Measurements from ENCODE around the gene SLC39A5. TPM values are rescaled to one million over a fixed set of nuclear protein-coding genes. Genes with fewer than 3 reads are reported as not detected.

Gene SLC39A5, protein sequence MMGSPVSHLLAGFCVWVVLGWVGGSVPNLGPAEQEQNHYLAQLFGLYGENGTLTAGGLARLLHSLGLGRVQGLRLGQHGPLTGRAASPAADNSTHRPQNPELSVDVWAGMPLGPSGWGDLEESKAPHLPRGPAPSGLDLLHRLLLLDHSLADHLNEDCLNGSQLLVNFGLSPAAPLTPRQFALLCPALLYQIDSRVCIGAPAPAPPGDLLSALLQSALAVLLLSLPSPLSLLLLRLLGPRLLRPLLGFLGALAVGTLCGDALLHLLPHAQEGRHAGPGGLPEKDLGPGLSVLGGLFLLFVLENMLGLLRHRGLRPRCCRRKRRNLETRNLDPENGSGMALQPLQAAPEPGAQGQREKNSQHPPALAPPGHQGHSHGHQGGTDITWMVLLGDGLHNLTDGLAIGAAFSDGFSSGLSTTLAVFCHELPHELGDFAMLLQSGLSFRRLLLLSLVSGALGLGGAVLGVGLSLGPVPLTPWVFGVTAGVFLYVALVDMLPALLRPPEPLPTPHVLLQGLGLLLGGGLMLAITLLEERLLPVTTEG
- not detected in 2 replicates for total RNA-seq (2014; rRNA removed; shearing (Covaris generic))

DNA sequence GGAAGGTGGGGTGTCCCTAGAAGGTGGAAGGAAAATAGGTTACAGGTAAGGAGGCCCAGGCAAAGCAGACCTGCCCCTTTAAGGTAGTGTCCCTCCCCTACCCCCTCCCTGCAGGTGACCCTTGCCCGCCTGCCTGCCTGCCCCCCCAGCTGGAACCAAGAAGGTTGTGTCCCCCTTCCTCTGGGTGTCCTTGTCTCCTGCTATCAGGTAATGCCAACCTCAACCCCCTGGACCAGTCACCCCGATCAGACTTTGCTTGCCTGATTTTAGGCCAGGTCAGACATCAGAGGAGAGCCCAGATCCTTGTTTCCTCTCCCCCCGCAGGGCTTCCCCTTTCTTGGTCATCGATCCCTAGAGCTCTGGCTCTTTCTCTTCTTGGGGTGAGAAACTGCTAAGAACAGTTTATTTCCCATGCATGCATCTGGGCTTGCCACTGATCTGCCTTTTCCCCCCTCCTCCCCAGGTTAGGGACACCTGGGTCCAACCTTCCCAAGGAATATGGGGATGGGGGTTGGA lies at the start of gene SLC39A5:
Gene SLC39A5 (plus strand): TSS at position 136 of the 516 bp plus-strand sequence. CDS start 1,224 bp downstream, outside the sequence.
- no peak for DNase-seq (ENCODE audit: low spot score)

GRCh38 chr12:56186957-56187356 lies 42.9 kb upstream of the SLC39A5 start:
- no peak for DNase-seq (ENCODE audit: low spot score)

- DNase-seq (ENCODE audit: low spot score): no peak
These were observed 41.6 kb upstream of the SLC39A5 start for GRCh38 chr12:56188131-56188777.

- no peak for DNase-seq (ENCODE audit: low spot score)
These were observed 41.1 kb upstream of the SLC39A5 start for GRCh38 chr12:56188778-56189098.

GRCh38 chr12:56189099-56189917 lies 40.5 kb upstream of the SLC39A5 start, which contains the start of gene SMARCC2:
Gene SMARCC2 (minus strand): TSS chr12:56189483. CDS start chr12:56189461, 22 bp downstream.
- peak; percentile 82 for DNase-seq (ENCODE audit: low spot score)

GRCh38 chr12:56189918-56190694 lies 39.7 kb upstream of the SLC39A5 start:
- DNase-seq (ENCODE audit: low spot score): peak; percentile 82

DNA sequence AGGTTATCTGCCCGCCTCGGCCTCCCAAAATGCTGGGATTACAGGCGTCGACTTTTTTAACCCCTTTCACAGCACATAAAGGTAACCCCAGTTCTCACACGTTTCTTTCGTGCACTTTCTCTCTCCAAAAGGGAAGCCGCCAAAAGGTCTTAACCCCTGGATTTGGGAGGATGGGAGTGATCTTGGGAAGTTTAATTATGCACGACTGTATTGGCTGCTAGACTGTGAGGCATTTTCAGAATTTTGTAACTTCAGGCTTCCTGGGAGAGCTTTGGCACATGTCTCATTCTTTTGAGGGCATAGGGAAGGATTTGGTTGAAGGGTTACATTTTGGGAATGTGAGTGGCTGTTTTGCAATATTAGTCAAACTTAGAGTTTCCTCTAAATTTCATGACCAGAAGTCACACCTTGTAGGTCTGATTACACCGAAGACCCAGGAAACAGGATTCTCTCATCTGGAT lies 39.1 kb upstream of the SLC39A5 start:
- no peak for DNase-seq (ENCODE audit: low spot score)

GRCh38 chr12:56192582-56192981 lies 37.3 kb upstream of the SLC39A5 start:
- DNase-seq (ENCODE audit: low spot score): no peak

GRCh38 chr12:56193025-56193578 lies 36.7 kb upstream of the SLC39A5 start:
- peak; percentile 79 for DNase-seq (ENCODE audit: low spot score)

DNA sequence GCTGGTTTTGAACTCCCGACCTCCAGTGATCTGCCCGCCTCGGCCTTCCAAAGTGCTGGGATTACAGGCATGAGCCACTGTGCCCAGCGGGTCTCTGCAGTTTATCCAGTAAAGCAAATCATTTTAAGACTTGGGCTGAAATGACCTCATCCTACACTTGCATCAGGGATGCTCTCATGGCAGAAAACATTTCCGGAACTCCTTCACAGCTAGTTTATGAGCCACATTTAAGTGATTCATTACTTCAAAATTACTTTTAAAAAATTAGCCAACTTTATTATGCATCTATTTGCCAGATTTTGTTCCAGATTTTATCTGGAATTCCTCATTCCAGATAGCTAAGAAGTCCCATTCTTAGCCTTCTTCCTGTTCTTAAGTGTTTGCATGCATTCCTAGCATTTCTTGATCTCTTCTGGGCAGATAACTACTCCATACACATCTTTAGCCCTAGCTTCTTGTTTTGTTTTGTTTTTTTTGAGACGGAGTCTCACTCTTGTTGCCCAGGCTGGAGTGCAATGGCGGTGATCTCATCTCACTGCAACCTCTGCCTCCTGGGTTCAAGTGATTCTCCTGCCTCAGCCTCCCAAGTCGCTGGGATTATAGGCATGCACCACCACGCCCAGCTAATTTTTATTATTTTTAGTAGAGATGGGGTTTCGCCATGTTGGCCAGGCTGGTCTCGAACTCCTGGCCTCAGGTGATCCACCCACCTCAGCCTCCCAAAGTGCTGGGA lies 32.9 kb upstream of the SLC39A5 start:
- DNase-seq (ENCODE audit: low spot score): peak; percentile 93

DNA sequence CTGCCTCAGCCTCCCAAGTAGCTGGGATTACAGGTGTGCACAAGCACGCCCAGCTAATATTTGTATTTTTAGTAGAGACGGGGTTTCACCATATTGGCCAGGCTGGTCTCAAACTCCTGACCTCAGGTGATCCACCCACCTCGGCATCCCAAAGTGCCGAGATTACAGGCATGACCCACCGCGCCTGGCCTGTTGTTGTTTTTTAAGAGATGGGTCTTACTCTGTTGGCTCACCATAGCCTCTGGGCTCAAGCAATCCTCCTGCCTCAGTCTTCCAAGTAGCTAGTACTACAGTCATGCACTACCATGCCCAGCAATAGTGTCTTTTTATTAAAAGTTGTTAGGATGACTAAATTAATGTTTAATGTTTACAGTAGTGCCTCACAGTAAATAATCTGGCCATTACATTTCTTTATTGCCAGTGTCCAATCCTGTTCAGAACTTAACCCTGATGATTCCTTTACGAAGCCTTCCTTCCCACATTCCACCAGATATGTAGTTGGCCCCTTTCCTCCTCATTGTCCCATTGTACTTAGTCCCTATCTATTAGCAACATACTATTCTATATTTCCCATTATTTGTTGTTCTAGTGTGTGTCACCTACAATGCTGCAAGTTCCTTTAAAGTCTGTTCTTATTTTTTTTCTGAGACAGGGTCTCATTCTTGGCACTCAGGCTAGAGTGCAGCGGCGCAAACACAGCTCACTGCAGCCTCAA lies 31.8 kb upstream of the SLC39A5 start:
- DNase-seq (ENCODE audit: low spot score): no peak

GRCh38 chr12:56198836-56199235 lies 31.0 kb upstream of the SLC39A5 start:
- DNase-seq (ENCODE audit: low spot score): no peak

GRCh38 chr12:56202366-56202765 lies 27.5 kb upstream of the SLC39A5 start:
- no peak for DNase-seq (ENCODE audit: low spot score)

DNA sequence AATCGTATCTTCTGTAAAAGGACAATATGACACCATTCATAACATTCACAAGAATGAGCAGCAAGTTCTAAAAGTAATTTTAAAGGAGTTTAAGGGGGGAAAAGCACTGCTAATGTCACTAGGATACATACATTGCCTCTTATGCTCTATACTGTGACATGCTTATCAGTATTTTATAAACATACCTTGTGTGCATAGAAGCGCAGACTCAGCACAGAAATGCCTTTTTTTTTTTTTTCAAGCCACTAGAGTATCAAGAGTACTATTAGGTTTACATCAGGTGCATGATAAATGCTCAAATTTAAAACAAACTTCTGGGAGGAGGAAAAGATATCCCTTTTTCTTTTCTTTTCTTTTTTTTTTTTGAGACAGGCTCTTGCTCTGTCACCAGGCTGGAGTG lies 27.0 kb upstream of the SLC39A5 start:
- DNase-seq (ENCODE audit: low spot score): no peak

DNA sequence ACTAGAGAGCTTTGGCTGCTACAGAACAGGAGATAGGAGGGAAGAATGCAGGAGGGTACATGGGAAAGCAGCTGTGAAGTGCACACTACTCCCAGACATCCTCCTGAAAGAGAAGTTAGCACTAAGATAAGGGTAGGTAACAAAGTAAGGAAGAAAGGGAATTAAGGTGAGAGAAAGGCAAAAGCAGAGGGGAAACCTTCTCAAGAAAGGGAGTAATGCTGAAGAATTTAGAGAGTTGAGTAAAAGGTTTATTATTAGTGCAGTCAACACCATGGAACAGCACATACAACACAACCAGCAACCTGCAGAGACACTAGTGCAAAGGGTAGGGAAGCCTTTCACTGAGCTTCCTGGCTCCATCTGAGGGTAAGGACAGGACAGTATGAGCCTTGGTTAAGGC lies 25.6 kb upstream of the SLC39A5 start:
- DNase-seq (ENCODE audit: low spot score): no peak

DNA sequence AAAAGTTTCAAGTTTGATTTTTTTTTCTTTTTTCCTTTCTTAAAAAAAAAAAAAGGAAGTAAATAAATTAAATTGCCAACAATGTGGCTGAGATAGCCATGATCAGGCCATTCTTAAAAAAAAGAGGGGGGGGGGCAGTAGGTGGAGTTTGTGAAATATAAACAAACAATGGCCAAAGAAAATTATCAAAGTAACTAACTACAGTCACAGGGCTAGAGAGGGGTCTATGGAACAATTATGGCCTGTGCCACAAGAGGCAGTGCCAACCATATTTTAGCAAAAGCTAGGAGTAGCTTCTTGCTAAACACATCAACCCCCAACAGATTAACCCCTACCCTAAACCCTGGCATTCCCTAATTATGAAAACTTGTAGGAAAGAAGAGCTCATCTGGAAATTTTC lies 24.4 kb upstream of the SLC39A5 start:
- DNase-seq (ENCODE audit: low spot score): no peak

DNA sequence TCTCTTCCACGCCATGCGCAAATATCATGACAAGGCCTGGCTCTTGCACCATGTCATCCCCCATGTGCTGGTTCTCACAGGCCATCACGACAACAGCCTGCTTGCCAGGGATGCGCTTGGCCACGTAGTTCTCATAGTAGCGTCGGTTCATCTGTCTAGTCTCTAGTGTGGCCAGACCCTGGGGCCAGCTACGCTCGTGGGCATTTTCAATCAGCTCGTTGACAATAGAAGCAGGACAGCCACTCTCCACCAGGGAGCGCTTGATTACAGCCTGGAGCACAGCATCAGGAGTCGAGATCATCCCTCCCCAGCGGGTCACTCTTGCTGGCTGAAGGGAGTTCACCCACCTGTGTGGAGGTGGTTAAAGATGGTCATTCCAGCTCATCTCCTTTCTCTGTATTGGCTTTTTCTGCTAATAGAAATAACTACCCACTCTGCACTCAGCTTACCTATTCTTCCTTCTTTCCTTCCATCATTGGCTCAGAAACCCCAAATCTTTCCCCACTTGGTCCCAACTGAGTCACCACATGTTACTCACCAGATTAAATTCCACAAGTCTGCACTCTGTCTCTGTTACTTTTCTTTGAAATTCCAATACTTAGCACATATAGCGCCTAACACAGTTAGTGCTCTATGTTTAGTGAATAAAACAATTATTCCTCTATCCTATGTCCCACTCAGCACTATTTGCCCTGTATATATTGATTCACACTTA lies 23.2 kb upstream of the SLC39A5 start:
- DNase-seq (ENCODE audit: low spot score): peak; percentile 50

DNA sequence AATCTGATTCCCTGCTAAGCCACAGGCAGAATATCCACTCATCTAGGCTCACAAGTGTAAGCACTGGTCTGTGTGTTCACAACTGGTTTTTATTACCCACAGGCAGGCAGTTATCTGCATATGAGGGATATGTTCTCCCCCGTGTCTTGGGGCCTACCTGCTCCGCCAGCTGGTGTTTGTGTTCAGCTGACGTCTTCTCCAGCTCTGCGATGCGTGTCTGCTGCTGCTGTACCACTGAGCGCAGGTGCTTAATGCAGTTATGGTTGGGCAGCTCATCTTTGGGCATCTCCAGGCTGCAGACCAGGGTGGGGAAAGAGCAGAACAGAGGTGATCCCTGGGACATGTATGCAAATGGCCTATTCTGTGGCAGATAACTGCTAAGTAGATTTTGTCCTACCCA lies 21.8 kb upstream of the SLC39A5 start:
- no peak for DNase-seq (ENCODE audit: low spot score)

DNA sequence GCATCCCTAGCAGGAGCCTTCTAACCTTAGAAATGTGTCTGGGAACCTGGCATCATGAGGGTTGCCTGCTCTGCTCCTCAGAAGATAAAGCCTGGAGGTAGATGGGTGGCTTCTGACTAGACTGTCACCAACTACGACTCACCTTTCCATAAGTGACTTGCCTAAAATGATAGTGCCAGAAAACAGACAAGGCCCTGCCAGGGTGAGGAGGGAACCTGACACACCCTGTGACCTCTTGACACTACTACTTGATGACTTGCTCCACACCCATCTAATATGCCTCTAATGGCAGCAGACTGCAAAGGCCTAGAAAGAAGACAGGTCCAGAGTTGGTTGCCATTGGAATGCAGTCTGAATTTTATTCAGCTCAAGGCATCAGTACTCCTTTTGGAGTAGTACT lies 17.5 kb upstream of the SLC39A5 start:
- DNase-seq (ENCODE audit: low spot score): no peak
